PC-3 (cell line): ENCODE data around the gene CAMK2A. TPM values are rescaled to one million over a fixed set of nuclear protein-coding genes. Genes with fewer than 3 reads are reported as not detected.

Experiments
- ATAC-seq: fragments of 200-7000 bp; cut with Tn5 transposase; 2 replicates; pipeline ENCODE4 v1.9.1; 2020; ENCODE audit warnings: mild to moderate bottlenecking, moderate library complexity
- BruUV-seq: library from RNA; stranded (reverse); fragments of 400-500 nt; replicated peaks from 2 replicates; lab custom pipeline; 2021; lab: Mats Ljungman, UMichigan
- CTCF ChIA-PET: fragments of 300-600 bp; sonication (Branson Sonifier 250); formaldehyde crosslinking; loops from one replicate; lab custom pipeline; 2022; ENCODE audit warnings: antibody characterized with exemption; lab: Charles Lee
- POLR2A ChIA-PET: fragments of 300-600 bp; sonication (Branson Sonifier 250); formaldehyde crosslinking; loops from one replicate; lab custom pipeline; 2022; ENCODE audit warnings: antibody characterized with exemption; ENCODE audit not compliant: unreplicated experiment; lab: Charles Lee
- DNase-seq: peaks from one replicate; pipeline ENCODE4 v3.0.0-alpha.2; 2015
- H2AFZ ChIP-seq: fragments of 300-600 bp; sonication (generic); 2 replicates; pipeline ENCODE4 v1.6.0; 2016; ENCODE audit warnings: antibody characterized with exemption, low read length
- H3F3A ChIP-seq: fragments of 300-600 bp; sonication (generic); one replicate; pipeline ENCODE4 v1.6.0; 2017; ENCODE audit warnings: antibody characterized with exemption, low read length, control low read depth, mild to moderate bottlenecking; ENCODE audit not compliant: unreplicated experiment
- H3K27ac ChIP-seq: fragments of 300-600 bp; sonication (generic); 2 replicates; pipeline ENCODE4 v1.5.1; 2016; ENCODE audit warnings: mild to moderate bottlenecking, low read length
- H3K27me3 ChIP-seq: fragments of 300-600 bp; sonication (generic); 2 replicates; pipeline ENCODE4 v1.6.1; 2016; ENCODE audit warnings: low read length, mixed read lengths
- H3K36me3 ChIP-seq: fragments of 300-600 bp; sonication (generic); 2 replicates; pipeline ENCODE4 v1.6.1; 2016; ENCODE audit warnings: low read depth, mixed run types, low read length, mixed read lengths
- H3K4me1 ChIP-seq: fragments of 300-600 bp; sonication (generic); 2 replicates; pipeline ENCODE4 v1.5.1; 2016; ENCODE audit warnings: low read length; ENCODE audit not compliant: insufficient read depth
- H3K4me2 ChIP-seq: fragments of 300-600 bp; sonication (generic); 2 replicates; pipeline ENCODE4 v1.6.0; 2016; ENCODE audit warnings: low read length
- H3K4me3 ChIP-seq: fragments of 300-600 bp; sonication (generic); 2 replicates; pipeline ENCODE4 v1.5.1; 2016; ENCODE audit warnings: mild to moderate bottlenecking, low read length, mixed read lengths
- H3K79me2 ChIP-seq: fragments of 300-600 bp; sonication (generic); 2 replicates; pipeline ENCODE4 v1.6.1; 2017; ENCODE audit warnings: low read length, mixed read lengths
- H3K9ac ChIP-seq: fragments of 300-600 bp; sonication (generic); 2 replicates; pipeline ENCODE4 v1.6.0; 2016; ENCODE audit warnings: mild to moderate bottlenecking, low read length
- H3K9me2 ChIP-seq: fragments of 300-600 bp; sonication (generic); replicated peaks from 2 replicates; pipeline ENCODE4 v1.6.1; 2016; ENCODE audit warnings: mixed run types, low read length, mixed read lengths
- H3K9me3 ChIP-seq: fragments of 300-600 bp; sonication (generic); 2 replicates; pipeline ENCODE4 v1.6.1; 2016; ENCODE audit warnings: low read length, mixed read lengths
- H4K20me1 ChIP-seq: fragments of 300-600 bp; sonication (generic); 2 replicates; pipeline ENCODE4 v1.6.1; 2016; ENCODE audit warnings: low read length, mixed read lengths
- EZH2 ChIP-seq: fragments of 300-600 bp; sonication (generic); IDR thresholded peaks from one replicate; pipeline ENCODE4 v1.6.1; 2017; ENCODE audit warnings: antibody characterized with exemption, mild to moderate bottlenecking, low read length; ENCODE audit not compliant: unreplicated experiment
- EZH2phosphoT487 ChIP-seq: fragments of 300-600 bp; sonication (generic); IDR thresholded peaks from 2 replicates; pipeline ENCODE4 v1.6.1; 2018; ENCODE audit warnings: mild to moderate bottlenecking, antibody characterized with exemption, low read length, borderline replicate concordance
- intact Hi-C: fragments of 100-400 bp; cut with micrococcal nuclease; formaldehyde crosslinking; loops from 2 replicates; pipeline ENCODE4 v1.9.0; 2023
- total RNA-seq: library from RNA; depleted of rRNA; stranded (reverse); fragments of >200 nt; gene quantifications from 2 replicates; pipeline ENCODE4 v1.2.3, GENCODE V29; 2014
- TF ChIP-seq, protein P1 (sequence below): fragments of 300-600 bp; sonication (generic); conservative IDR thresholded peaks from 2 replicates; pipeline ENCODE4 v1.5.1; 2017; ENCODE audit warnings: antibody characterized with exemption, low read depth, mild to moderate bottlenecking, low read length

Gene CAMK2A
- total RNA-seq, 1 experiment from 2014 or later, result 0.15 TPM

DNA sequence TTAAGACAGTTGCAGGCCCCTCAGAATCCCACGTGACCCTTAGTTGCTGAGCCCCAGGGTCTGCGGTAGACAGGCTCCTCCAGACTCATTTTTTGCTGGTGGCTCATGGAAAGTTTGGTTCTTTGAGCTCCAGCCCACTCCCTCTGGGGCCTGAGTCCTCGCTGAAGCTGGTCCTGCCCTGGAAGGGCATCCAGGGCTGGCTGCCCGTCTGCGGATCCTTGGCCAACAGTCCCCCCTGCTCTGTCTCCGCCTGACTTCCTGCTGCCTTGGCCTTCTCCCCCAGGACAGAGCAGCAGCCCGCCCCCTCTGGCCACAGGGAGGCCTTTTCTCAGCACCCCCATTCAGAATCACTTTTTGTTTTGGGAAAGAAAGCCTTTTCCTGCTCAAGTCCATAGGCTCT lies 75.3 kb downstream of the CAMK2A start:
- H3K9me3 ChIP-seq, result no peaks in the 10 kb centered on the region
- no peak overlapping the region for H3K27ac ChIP-seq
- no peaks in the 10 kb centered on the region for H4K20me1 ChIP-seq
- ATAC-seq (no peak), DNase-seq (no peak)
- H3K9me2 ChIP-seq, result no peaks in the 10 kb centered on the region
- POLR2A ChIA-PET, result no interaction called here
- H3K27me3 ChIP-seq, result no peaks in the 10 kb centered on the region
- no peaks in the 10 kb centered on the region for H3K79me2 ChIP-seq
- BruUV-seq, result no TSS peak
- no peak for TF ChIP-seq EZH2
- TF ChIP-seq, protein P1, sequence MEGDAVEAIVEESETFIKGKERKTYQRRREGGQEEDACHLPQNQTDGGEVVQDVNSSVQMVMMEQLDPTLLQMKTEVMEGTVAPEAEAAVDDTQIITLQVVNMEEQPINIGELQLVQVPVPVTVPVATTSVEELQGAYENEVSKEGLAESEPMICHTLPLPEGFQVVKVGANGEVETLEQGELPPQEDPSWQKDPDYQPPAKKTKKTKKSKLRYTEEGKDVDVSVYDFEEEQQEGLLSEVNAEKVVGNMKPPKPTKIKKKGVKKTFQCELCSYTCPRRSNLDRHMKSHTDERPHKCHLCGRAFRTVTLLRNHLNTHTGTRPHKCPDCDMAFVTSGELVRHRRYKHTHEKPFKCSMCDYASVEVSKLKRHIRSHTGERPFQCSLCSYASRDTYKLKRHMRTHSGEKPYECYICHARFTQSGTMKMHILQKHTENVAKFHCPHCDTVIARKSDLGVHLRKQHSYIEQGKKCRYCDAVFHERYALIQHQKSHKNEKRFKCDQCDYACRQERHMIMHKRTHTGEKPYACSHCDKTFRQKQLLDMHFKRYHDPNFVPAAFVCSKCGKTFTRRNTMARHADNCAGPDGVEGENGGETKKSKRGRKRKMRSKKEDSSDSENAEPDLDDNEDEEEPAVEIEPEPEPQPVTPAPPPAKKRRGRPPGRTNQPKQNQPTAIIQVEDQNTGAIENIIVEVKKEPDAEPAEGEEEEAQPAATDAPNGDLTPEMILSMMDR, result no peak
- TF ChIP-seq EZH2phosphoT487, result no peak
- H3K4me3 ChIP-seq, result no peak overlapping the region
- CTCF ChIA-PET, result interaction anchor here (0.6 to 0.7 kb wide), 3 partner anchors 39 to 775 kb away, joined by 3 to 5 read pairs (median 3); no protein-coding TSS in a partner anchor
- intact Hi-C loops, result no loop called here
- H3K4me1 ChIP-seq, result peaks cover 11% of the 10 kb centered on the region
- no peak overlapping the region for H3K9ac ChIP-seq
- no peaks in the 10 kb centered on the region for H3F3A ChIP-seq
- H3K4me2 ChIP-seq, result no peak overlapping the region
- H3K36me3 ChIP-seq, result no peaks in the 10 kb centered on the region
- H2AFZ ChIP-seq, result no peak overlapping the region

DNA sequence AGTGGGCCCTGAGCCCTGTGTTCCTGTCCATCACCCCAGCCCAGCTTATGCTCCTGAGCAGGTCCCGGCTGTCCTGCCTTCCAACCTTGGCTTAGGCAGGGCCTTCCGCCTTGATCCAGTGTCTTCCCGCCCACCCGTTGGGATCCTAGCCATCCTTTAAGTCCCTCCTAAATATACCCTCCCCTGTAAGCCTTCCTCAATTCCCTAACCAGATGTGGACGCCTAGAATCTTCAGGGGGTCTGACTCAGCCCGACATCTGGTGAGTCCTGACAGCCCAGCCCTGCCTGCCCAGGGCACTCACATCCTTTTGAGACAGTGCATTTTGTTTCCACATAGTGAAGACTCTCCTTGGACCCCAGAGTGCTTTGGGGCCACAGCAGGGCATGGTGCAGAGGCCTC lies 76.0 kb downstream of the CAMK2A start:
- Histone ChIP-seq H3K4me1 (peaks cover 19% of the 10 kb centered on the region), H3K4me3 (no peak overlapping the region), H3K4me2 (no peak overlapping the region), H3K79me2 (no peaks in the 10 kb centered on the region), H3K27ac (no peak overlapping the region), H3K9me2 (no peaks in the 10 kb centered on the region), H3K36me3 (no peaks in the 10 kb centered on the region), H2AFZ (no peak overlapping the region), H3K9me3 (no peaks in the 10 kb centered on the region), H4K20me1 (no peaks in the 10 kb centered on the region), H3K9ac (no peak overlapping the region), H3K27me3 (no peaks in the 10 kb centered on the region), H3F3A (no peaks in the 10 kb centered on the region)
- ATAC-seq (no peak), DNase-seq (no peak)
- BruUV-seq, result no TSS peak
- intact Hi-C loops, result no loop called here
- CTCF ChIA-PET, result no interaction called here
- POLR2A ChIA-PET, result no interaction called here
- TF ChIP-seq EZH2 (no peak), EZH2phosphoT487 (no peak)
- TF ChIP-seq, protein P1, result no peak

DNA sequence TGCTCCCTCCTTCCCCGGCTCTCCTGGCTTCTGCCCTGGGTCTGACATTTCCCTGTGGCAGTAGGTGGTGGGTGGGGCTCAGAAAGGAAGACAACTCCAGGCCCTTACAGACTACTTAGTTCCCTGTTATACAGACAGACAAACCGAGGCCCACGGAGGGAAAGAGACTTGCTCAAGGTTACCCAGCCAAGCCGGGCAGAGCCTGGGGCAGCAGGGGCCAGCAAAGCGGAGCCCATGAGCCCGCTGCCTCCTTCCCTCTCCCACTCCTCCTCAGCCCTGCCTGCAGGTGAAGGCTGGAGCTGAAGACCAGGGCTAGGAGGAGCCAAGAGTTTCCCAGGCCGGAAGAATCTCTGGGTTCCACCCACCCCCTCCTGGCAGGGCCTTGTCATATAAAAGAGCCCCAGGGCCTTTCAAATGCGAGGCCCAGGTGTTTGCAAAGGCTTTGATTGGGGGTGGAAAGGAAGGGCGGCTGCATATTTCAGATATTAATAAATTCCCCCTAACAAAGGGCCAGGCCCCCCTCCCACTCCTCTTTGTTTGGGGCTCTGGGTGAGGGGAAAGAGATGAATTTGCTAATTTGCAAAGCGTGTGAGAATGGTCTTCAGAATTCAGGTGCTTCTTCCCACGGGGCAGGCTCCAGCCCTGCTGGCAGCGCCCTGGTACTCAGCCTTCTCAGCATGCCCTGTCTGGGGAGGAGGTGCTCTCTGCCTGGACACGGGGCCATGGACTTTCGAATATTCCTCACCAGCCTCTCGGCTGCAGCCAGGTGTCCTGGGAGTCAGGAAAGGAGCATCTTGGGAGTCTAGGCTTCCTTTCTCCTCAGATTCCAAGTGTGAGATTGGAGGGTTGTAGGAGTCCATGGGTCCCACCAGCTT lies 78.2 kb downstream of the CAMK2A start:
- no TSS peak for BruUV-seq

More for the DNA sequence above, 78.2 kb downstream of the CAMK2A start:
- no peak overlapping the region for H3K4me2 ChIP-seq
- no peaks in the 10 kb centered on the region for H3F3A ChIP-seq
- intact Hi-C loops, result no loop called here
- TF ChIP-seq EZH2phosphoT487 (no peak), EZH2 (no peak)
- TF ChIP-seq, protein P1, result no peak
- ATAC-seq (no peak), DNase-seq (no peak)
- no peak overlapping the region for H2AFZ ChIP-seq
- no peaks in the 10 kb centered on the region for H3K27me3 ChIP-seq
- POLR2A ChIA-PET, result no interaction called here
- CTCF ChIA-PET, result no interaction called here
- H3K9ac ChIP-seq, result no peak overlapping the region
- H3K27ac ChIP-seq, result no peak overlapping the region
- no peak overlapping the region for H3K4me3 ChIP-seq
- H4K20me1 ChIP-seq, result no peaks in the 10 kb centered on the region
- peaks cover 23% of the 10 kb centered on the region for H3K4me1 ChIP-seq
- H3K9me3 ChIP-seq, result no peaks in the 10 kb centered on the region
- H3K79me2 ChIP-seq, result no peaks in the 10 kb centered on the region
- H3K36me3 ChIP-seq, result no peaks in the 10 kb centered on the region
- H3K9me2 ChIP-seq, result no peaks in the 10 kb centered on the region
